ENCODE measurements around the gene HCCS. TPM values are rescaled to one million over a fixed set of nuclear protein-coding genes. Genes with fewer than 3 reads are reported as not detected.

Gene HCCS
- total and polyA plus RNA-seq, 2 of the 13 experiments (the other 11 are each of a cell fraction or from before 2014, with no cell fraction given), result 15.4 to 16.7 TPM

DNA sequence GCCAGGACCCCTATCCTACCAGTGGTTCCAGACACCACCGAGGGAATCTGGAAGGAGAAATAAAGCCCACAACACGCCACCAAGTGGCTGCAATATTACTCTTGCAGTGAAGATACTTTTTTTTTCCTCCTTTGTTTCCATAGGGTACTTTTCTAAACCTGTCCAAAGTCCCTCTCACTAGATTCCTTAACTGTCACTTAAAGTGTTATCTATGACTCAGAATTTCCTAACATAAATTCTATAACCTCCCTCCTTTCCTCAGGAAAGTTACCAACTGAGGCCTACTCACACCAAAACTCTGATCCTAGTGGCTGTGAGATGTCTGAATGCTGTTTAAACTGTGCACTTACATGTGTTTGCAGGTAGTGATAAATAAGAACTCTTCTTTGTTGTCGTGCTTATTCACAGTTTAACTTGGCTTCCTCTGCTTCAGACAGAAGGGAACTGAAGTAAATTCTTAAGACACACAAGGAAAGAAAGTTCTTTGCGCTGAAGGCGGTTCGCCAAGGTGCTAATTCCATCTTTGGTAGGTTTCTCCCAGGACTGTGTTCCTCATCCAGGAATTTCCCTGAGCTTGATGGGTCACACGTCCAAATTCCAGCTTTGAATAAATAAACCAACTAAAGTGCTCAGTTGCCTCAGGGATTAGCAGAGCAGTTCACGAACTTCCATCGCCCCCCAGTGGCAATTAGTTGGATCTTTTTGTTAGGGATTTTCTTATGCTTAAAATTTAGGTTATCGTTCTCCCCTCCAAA, 10.7 kb upstream of the HCCS start (continued):
- TF ChIP-seq, protein P1, sequence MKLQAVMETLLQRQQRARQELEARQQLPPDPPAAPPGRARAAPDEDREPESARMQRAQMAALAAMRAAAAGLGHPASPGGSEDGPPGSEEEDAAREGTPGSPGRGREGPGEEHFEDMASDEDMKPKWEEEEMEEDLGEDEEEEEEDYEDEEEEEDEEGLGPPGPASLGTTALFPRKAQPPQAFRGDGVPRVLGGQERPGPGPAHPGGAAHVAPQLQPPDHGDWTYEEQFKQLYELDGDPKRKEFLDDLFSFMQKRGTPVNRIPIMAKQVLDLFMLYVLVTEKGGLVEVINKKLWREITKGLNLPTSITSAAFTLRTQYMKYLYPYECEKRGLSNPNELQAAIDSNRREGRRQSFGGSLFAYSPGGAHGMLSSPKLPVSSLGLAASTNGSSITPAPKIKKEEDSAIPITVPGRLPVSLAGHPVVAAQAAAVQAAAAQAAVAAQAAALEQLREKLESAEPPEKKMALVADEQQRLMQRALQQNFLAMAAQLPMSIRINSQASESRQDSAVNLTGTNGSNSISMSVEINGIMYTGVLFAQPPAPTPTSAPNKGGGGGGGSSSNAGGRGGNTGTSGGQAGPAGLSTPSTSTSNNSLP (IDR thresholded peaks at IDR 0.05; ENCODE audit: low read depth, low read length), result 0 out of 2 replicates have a peak, but pooled peaks have one; percentile 28
- TF ChIP-seq, protein P2, sequence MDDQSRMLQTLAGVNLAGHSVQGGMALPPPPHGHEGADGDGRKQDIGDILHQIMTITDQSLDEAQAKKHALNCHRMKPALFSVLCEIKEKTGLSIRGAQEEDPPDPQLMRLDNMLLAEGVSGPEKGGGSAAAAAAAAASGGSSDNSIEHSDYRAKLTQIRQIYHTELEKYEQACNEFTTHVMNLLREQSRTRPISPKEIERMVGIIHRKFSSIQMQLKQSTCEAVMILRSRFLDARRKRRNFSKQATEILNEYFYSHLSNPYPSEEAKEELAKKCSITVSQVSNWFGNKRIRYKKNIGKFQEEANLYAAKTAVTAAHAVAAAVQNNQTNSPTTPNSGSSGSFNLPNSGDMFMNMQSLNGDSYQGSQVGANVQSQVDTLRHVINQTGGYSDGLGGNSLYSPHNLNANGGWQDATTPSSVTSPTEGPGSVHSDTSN (CRISPR knock-in tag; IDR thresholded peaks at IDR 0.05; ENCODE audit: borderline replicate concordance), result no peak
- TF ChIP-seq, protein P3, sequence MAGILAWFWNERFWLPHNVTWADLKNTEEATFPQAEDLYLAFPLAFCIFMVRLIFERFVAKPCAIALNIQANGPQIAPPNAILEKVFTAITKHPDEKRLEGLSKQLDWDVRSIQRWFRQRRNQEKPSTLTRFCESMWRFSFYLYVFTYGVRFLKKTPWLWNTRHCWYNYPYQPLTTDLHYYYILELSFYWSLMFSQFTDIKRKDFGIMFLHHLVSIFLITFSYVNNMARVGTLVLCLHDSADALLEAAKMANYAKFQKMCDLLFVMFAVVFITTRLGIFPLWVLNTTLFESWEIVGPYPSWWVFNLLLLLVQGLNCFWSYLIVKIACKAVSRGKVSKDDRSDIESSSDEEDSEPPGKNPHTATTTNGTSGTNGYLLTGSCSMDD (CRISPR knock-in tag; IDR thresholded peaks at IDR 0.05), result no peak
- TF ChIP-seq MBNL3 (CRISPR knock-in tag; conservative IDR thresholded peaks at IDR 0.05) (no peak), PTBP1 (IDR thresholded peaks at IDR 0.05; ENCODE audit: low read depth, low read length, poor library complexity, severe bottlenecking) (no peak), ZNF558 (CRISPR knock-in tag; IDR thresholded peaks at IDR 0.05; ENCODE audit: borderline replicate concordance) (no peak), KAT7 (CRISPR knock-in tag; IDR thresholded peaks at IDR 0.05; ENCODE audit: borderline replicate concordance) (no peak), ASH2L (IDR thresholded peaks at IDR 0.05; ENCODE audit: insufficient read length, low read depth, low read length) (peak; percentile 81), ZSCAN25 (CRISPR knock-in tag; IDR thresholded peaks at IDR 0.05) (no peak), ZNF772 (CRISPR knock-in tag; IDR thresholded peaks at IDR 0.05) (no peak), ZNF20 (CRISPR knock-in tag; IDR thresholded peaks at IDR 0.05) (no peak), SMARCC2 (IDR thresholded peaks at IDR 0.05) (no peak), NR2F1 (CRISPR knock-in tag; IDR thresholded peaks at IDR 0.05) (no peak), ZNF678 (CRISPR knock-in tag; IDR thresholded peaks at IDR 0.05) (no peak), ARNTL (CRISPR knock-in tag; IDR thresholded peaks at IDR 0.05) (no peak), HNF4A (CRISPR knock-in tag; IDR thresholded peaks at IDR 0.05) (peak; percentile 51; the same call in 1 of the 2 replicates), HDAC1 (CRISPR knock-in tag; IDR thresholded peaks at IDR 0.05) (no peak), STAG1 (CRISPR knock-in tag; IDR thresholded peaks at IDR 0.05) (peak; percentile 87), ZNF263 (CRISPR knock-in tag; IDR thresholded peaks at IDR 0.05) (no peak)
- TF ChIP-seq, protein P4, sequence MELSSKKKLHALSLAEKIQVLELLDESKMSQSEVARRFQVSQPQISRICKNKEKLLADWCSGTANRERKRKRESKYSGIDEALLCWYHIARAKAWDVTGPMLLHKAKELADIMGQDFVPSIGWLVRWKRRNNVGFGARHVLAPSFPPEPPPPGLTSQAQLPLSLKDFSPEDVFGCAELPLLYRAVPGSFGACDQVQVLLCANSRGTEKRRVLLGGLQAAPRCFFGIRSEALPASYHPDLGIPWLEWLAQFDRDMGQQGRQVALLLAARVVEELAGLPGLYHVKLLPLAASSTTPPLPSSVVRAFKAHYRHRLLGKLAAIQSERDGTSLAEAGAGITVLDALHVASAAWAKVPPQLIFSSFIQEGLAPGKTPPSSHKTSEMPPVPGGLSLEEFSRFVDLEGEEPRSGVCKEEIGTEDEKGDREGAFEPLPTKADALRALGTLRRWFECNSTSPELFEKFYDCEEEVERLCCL (CRISPR knock-in tag; IDR thresholded peaks at IDR 0.05; ENCODE audit: borderline replicate concordance), result no peak
- TF ChIP-seq, protein P5, sequence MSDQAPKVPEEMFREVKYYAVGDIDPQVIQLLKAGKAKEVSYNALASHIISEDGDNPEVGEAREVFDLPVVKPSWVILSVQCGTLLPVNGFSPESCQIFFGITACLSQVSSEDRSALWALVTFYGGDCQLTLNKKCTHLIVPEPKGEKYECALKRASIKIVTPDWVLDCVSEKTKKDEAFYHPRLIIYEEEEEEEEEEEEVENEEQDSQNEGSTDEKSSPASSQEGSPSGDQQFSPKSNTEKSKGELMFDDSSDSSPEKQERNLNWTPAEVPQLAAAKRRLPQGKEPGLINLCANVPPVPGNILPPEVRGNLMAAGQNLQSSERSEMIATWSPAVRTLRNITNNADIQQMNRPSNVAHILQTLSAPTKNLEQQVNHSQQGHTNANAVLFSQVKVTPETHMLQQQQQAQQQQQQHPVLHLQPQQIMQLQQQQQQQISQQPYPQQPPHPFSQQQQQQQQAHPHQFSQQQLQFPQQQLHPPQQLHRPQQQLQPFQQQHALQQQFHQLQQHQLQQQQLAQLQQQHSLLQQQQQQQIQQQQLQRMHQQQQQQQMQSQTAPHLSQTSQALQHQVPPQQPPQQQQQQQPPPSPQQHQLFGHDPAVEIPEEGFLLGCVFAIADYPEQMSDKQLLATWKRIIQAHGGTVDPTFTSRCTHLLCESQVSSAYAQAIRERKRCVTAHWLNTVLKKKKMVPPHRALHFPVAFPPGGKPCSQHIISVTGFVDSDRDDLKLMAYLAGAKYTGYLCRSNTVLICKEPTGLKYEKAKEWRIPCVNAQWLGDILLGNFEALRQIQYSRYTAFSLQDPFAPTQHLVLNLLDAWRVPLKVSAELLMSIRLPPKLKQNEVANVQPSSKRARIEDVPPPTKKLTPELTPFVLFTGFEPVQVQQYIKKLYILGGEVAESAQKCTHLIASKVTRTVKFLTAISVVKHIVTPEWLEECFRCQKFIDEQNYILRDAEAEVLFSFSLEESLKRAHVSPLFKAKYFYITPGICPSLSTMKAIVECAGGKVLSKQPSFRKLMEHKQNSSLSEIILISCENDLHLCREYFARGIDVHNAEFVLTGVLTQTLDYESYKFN (CRISPR knock-in tag; conservative IDR thresholded peaks at IDR 0.05), result peak; percentile 38; the same call in 1 of the 2 replicates

Data from HepG2 (cell line).